Effector memory CD4-positive, alpha-beta T cell (primary cell): Measurements from ENCODE around the gene IL1RL1.
"Not testable (repeated sequence)": the region's sequence is repeated elsewhere in the genome, so short reads cannot be mapped to it uniquely, and the experiment has no call there.

Experiments
- DNase-seq, 3 donors: peaks; one replicate each; pipeline ENCODE4 v3.0.0-alpha.2; 2020
- H3K27ac ChIP-seq: 2 replicates; pipeline ENCODE4 v1.7.0; 2013; ENCODE audit warnings: mild to moderate bottlenecking, low read length, moderate library complexity; ENCODE audit not compliant: insufficient read depth, poor library complexity, severe bottlenecking
- H3K27me3 ChIP-seq: replicated peaks from 2 replicates; pipeline ENCODE4 v1.7.0; 2013; ENCODE audit warnings: mild to moderate bottlenecking, low read length; ENCODE audit not compliant: insufficient read depth, control insufficient read depth, poor library complexity, severe bottlenecking
- H3K36me3 ChIP-seq: 2 replicates; pipeline ENCODE4 v1.7.0; 2013; ENCODE audit warnings: mild to moderate bottlenecking, low read length, moderate library complexity; ENCODE audit not compliant: control insufficient read depth, insufficient read depth
- H3K4me1 ChIP-seq: 2 replicates; pipeline ENCODE4 v1.7.0; 2013; ENCODE audit warnings: low read length, mild to moderate bottlenecking; ENCODE audit not compliant: control insufficient read depth, insufficient read depth, poor library complexity, severe bottlenecking
- H3K4me3 ChIP-seq: 2 replicates; pipeline ENCODE4 v1.7.0; 2013; ENCODE audit warnings: low read length, low read depth, mild to moderate bottlenecking; ENCODE audit not compliant: insufficient read depth, poor library complexity, severe bottlenecking
- H3K9me3 ChIP-seq: 2 replicates; pipeline ENCODE4 v1.7.0; 2013; ENCODE audit warnings: mild to moderate bottlenecking, low read length, moderate library complexity; ENCODE audit not compliant: control insufficient read depth

The IL1RL1 gene

GRCh38 chr2:102304711-102305611 lies 6.4 kb upstream of the IL1RL1 start:
- H3K4me3 ChIP-seq, result no peak overlapping the region
- H3K27ac ChIP-seq, result no peak overlapping the region
- H3K36me3 ChIP-seq, result no peaks in the 10 kb centered on the region
- DNase-seq, result no peak
- H3K27me3 ChIP-seq, result no peaks in the 10 kb centered on the region
- H3K9me3 ChIP-seq, result no peaks in the 10 kb centered on the region
- H3K4me1 ChIP-seq, result peaks cover 3% of the 10 kb centered on the region

GRCh38 chr2:102306125-102306524 lies 5.2 kb upstream of the IL1RL1 start:
- Histone ChIP-seq H3K36me3 (no peaks in the 10 kb centered on the region), H3K27me3 (no peaks in the 10 kb centered on the region), H3K9me3 (no peaks in the 10 kb centered on the region), H3K27ac (no peak overlapping the region), H3K4me3 (no peak overlapping the region), H3K4me1 (peaks cover 3% of the 10 kb centered on the region)
- DNase-seq, result no peak

GRCh38 chr2:102313025-102313424 lies 1.7 kb downstream of the IL1RL1 start:
- Histone ChIP-seq H3K4me1 (no peaks in the 10 kb centered on the region), H3K36me3 (no peaks in the 10 kb centered on the region), H3K27me3 (no peaks in the 10 kb centered on the region), H3K9me3 (no peaks in the 10 kb centered on the region), H3K4me3 (no peak overlapping the region), H3K27ac (no peak overlapping the region)
- no peak for DNase-seq

- no peak overlapping the region for H3K4me3 ChIP-seq
- no peaks in the 10 kb centered on the region for H3K9me3 ChIP-seq
- no peaks in the 10 kb centered on the region for H3K36me3 ChIP-seq
- H3K27ac ChIP-seq, result no peak overlapping the region
- no peaks in the 10 kb centered on the region for H3K4me1 ChIP-seq
- no peaks in the 10 kb centered on the region for H3K27me3 ChIP-seq
- DNase-seq, result no peak
Measured at GRCh38 chr2:102313471-102313870, 2.1 kb downstream of the IL1RL1 start.

GRCh38 chr2:102313950-102314349 lies 2.6 kb downstream of the IL1RL1 start:
- H3K4me3 ChIP-seq, result no peak overlapping the region
- H3K4me1 ChIP-seq, result no peaks in the 10 kb centered on the region
- H3K9me3 ChIP-seq, result no peaks in the 10 kb centered on the region
- no peak overlapping the region for H3K27ac ChIP-seq
- no peaks in the 10 kb centered on the region for H3K36me3 ChIP-seq
- no peaks in the 10 kb centered on the region for H3K27me3 ChIP-seq
- no peak for DNase-seq

GRCh38 chr2:102315921-102316320 lies 4.6 kb downstream of the IL1RL1 start:
- H3K4me3 ChIP-seq, result no peak overlapping the region
- no peaks in the 10 kb centered on the region for H3K9me3 ChIP-seq
- H3K27ac ChIP-seq, result no peak overlapping the region
- no peaks in the 10 kb centered on the region for H3K4me1 ChIP-seq
- DNase-seq, result no peak
- no peaks in the 10 kb centered on the region for H3K27me3 ChIP-seq
- H3K36me3 ChIP-seq, result no peaks in the 10 kb centered on the region

GRCh38 chr2:102317715-102318114 lies 6.4 kb downstream of the IL1RL1 start:
- H3K9me3 ChIP-seq, result no peaks in the 10 kb centered on the region
- no peak overlapping the region for H3K4me3 ChIP-seq
- H3K27ac ChIP-seq, result no peak overlapping the region
- no peak for DNase-seq
- H3K4me1 ChIP-seq, result no peaks in the 10 kb centered on the region
- no peaks in the 10 kb centered on the region for H3K36me3 ChIP-seq
- no peaks in the 10 kb centered on the region for H3K27me3 ChIP-seq

GRCh38 chr2:102318437-102318836 lies 7.1 kb downstream of the IL1RL1 start:
- H3K27ac ChIP-seq, result no peak overlapping the region
- no peaks in the 10 kb centered on the region for H3K36me3 ChIP-seq
- H3K4me1 ChIP-seq, result no peaks in the 10 kb centered on the region
- H3K4me3 ChIP-seq, result no peak overlapping the region
- no peaks in the 10 kb centered on the region for H3K27me3 ChIP-seq
- no peaks in the 10 kb centered on the region for H3K9me3 ChIP-seq
- no peak for DNase-seq

- no peaks in the 10 kb centered on the region for H3K4me1 ChIP-seq
- no peaks in the 10 kb centered on the region for H3K9me3 ChIP-seq
- H3K4me3 ChIP-seq, result no peak overlapping the region
- no peaks in the 10 kb centered on the region for H3K36me3 ChIP-seq
- H3K27ac ChIP-seq, result no peak overlapping the region
- H3K27me3 ChIP-seq, result no peaks in the 10 kb centered on the region
- DNase-seq, result no peak
Measured at GRCh38 chr2:102321941-102322719, 10.8 kb downstream of the IL1RL1 start.

GRCh38 chr2:102324914-102325313 lies 13.6 kb downstream of the IL1RL1 start:
- H3K36me3 ChIP-seq, H3K4me3 ChIP-seq, DNase-seq, H3K9me3 ChIP-seq, H3K4me1 ChIP-seq, H3K27me3 ChIP-seq, H3K27ac ChIP-seq: not testable (repeated sequence)
